HPDE6-E6E7 (cell line): ENCODE results near the gene IER5.
"Not testable (repeated sequence)": the region's sequence is repeated elsewhere in the genome, so short reads cannot be mapped to it uniquely, and the experiment has no call there.

Experiments
- DNase-seq: peaks from one replicate; pipeline ENCODE4 v3.0.0; 2011; ENCODE audit warnings: missing footprints; ENCODE audit errors: extremely low spot score

Gene IER5

GRCh38 chr1:181114574-181115367, 26.3 kb downstream of the IER5 start:
- no peak for DNase-seq

- no peak for DNase-seq
Observed at GRCh38 chr1:181115368-181115684, 26.8 kb downstream of the IER5 start.

- not testable (repeated sequence) for DNase-seq
Observed at GRCh38 chr1:181115971-181116370, 27.5 kb downstream of the IER5 start.

- DNase-seq: no peak
Observed at GRCh38 chr1:181116819-181117390, 28.4 kb downstream of the IER5 start.

GRCh38 chr1:181117648-181118449, 29.3 kb downstream of the IER5 start:
- peak; percentile 83 for DNase-seq

GRCh38 chr1:181119093-181119989, 30.8 kb downstream of the IER5 start:
- peak; percentile 92 for DNase-seq

- DNase-seq: no peak
Observed at GRCh38 chr1:181120924-181121323, 32.4 kb downstream of the IER5 start.

- no peak for DNase-seq
Observed at GRCh38 chr1:181121498-181121897, 33.0 kb downstream of the IER5 start.

- no peak for DNase-seq
Observed at GRCh38 chr1:181122222-181122621, 33.7 kb downstream of the IER5 start.

GRCh38 chr1:181123173-181123572, 34.7 kb downstream of the IER5 start:
- no peak for DNase-seq

GRCh38 chr1:181124291-181124751, 35.8 kb downstream of the IER5 start:
- no peak for DNase-seq

GRCh38 chr1:181126289-181126688, 37.8 kb downstream of the IER5 start:
- no peak for DNase-seq

GRCh38 chr1:181126871-181127587, 38.5 kb downstream of the IER5 start:
- DNase-seq: no peak

- no peak for DNase-seq
Observed at GRCh38 chr1:181127898-181128453, 39.5 kb downstream of the IER5 start.

GRCh38 chr1:181128592-181129497, 40.3 kb downstream of the IER5 start:
- DNase-seq: no peak

GRCh38 chr1:181129771-181130606, 41.5 kb downstream of the IER5 start:
- DNase-seq: no peak

GRCh38 chr1:181131255-181131941, 42.9 kb downstream of the IER5 start:
- no peak for DNase-seq

- DNase-seq: no peak
Observed at GRCh38 chr1:181133441-181133951, 45.0 kb downstream of the IER5 start.
